C4-2B (cell line): Measurements from ENCODE around the gene KCND1.

ENCODE experiments used
- ZFX ChIP-seq: fragments of 450-650 bp; IDR thresholded peaks from 2 replicates; pipeline ENCODE4 v1.6.1; 2017
- TF ChIP-seq, protein P1 (sequence below): fragments of 450-650 bp; conservative IDR thresholded peaks from 2 replicates; pipeline ENCODE4 v1.5.1; 2017; ENCODE audit warnings: mild to moderate bottlenecking

DNA sequence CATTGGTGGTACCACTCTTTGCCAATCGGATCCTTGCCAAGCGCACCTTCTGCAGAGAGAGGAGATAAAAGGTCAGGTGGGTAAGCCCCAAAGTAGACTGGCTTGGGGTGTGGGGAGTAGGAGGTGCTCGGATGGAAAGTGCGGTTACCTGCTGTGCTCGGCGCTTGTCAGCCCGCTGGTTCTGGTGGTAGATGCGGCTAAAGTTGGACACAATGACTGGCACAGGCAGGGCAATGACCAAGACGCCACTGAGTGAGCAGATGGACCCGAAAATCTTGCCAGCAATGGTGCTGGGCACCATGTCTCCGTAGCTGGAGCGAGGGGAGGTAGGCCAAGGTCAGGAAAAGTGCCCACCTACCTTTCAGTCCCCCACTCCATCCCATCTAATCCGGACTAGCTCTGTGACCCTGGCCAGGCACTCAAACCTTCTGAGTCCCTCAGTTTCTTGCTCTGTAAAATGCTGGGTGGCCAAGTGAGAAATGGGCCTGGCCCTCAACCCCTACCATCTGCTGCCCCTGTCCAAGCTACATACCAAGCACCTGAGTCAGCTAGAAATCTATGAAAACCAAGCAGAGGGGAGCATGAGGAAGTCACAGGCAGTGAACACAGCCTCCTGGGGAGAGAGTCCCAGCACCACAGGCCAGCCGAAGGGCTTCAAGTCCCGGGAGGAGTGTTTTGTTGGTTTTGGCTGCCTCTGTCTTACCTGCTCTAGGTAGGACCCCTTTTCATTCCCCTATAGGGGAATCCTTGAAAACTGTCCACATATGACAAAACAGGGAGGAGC is 4.7 kb downstream of the KCND1 start:
- TF ChIP-seq, protein P1, sequence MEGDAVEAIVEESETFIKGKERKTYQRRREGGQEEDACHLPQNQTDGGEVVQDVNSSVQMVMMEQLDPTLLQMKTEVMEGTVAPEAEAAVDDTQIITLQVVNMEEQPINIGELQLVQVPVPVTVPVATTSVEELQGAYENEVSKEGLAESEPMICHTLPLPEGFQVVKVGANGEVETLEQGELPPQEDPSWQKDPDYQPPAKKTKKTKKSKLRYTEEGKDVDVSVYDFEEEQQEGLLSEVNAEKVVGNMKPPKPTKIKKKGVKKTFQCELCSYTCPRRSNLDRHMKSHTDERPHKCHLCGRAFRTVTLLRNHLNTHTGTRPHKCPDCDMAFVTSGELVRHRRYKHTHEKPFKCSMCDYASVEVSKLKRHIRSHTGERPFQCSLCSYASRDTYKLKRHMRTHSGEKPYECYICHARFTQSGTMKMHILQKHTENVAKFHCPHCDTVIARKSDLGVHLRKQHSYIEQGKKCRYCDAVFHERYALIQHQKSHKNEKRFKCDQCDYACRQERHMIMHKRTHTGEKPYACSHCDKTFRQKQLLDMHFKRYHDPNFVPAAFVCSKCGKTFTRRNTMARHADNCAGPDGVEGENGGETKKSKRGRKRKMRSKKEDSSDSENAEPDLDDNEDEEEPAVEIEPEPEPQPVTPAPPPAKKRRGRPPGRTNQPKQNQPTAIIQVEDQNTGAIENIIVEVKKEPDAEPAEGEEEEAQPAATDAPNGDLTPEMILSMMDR, result no peak
- TF ChIP-seq ZFX, result no peak
